Measurements from ENCODE around the gene MYOD1. TPM values are rescaled to one million over a fixed set of nuclear protein-coding genes. Genes with fewer than 3 reads are reported as not detected.

MYOD1 gene
- total and polyA plus RNA-seq, 9 of the 15 experiments (the other 6 are each of a cell fraction or from before 2014, with no cell fraction given) = not detected

- TF ChIP-seq OTX1 (CRISPR knock-in tag; IDR thresholded peaks at IDR 0.05) (0 out of 2 replicates have a peak, but pooled peaks have one; percentile 17), ZNF143 (CRISPR knock-in tag; IDR thresholded peaks at IDR 0.05) (peak; percentile 48; the same call in 1 of the 2 replicates), PHTF2 (CRISPR knock-in tag; IDR thresholded peaks at IDR 0.05) (no peak), MGA (IDR thresholded peaks at IDR 0.05) (peak; percentile 13; the same call in 1 of the 2 replicates), IRF2 (CRISPR knock-in tag; IDR thresholded peaks at IDR 0.05) (no peak), ZNF584 (CRISPR knock-in tag; IDR thresholded peaks at IDR 0.05; ENCODE audit: low read depth) (peak; percentile 69), NEUROD1 (IDR thresholded peaks at IDR 0.05; ENCODE audit: borderline replicate concordance, low read depth, low read length, partially characterized antibody) (no peak), ZNF551 (CRISPR knock-in tag; IDR thresholded peaks at IDR 0.05) (no peak), POLR2G (IDR thresholded peaks at IDR 0.05; ENCODE audit: low read depth, low read length) (no peak), RBM14 (IDR thresholded peaks at IDR 0.05; ENCODE audit: borderline replicate concordance, insufficient read depth, low read depth, low read length) (no peak), NFATC3 (IDR thresholded peaks at IDR 0.05) (no peak), PATZ1 (CRISPR knock-in tag; IDR thresholded peaks at IDR 0.05; ENCODE audit: borderline replicate concordance) (no peak), WHSC1 (IDR thresholded peaks at IDR 0.05; ENCODE audit: low read length) (no peak)
These were observed 19.9 kb upstream of the MYOD1 start (continued) for GRCh38 chr11:17699147-17700114.
